HepG2 (cell line): ENCODE measurements around the gene HACD2. TPM values are rescaled to one million over a fixed set of nuclear protein-coding genes. Genes with fewer than 3 reads are reported as not detected.
A peak's percentile ranks its signal among the peaks of the same experiment; 100 is the strongest.

ENCODE experiments used
- ATAC-seq: fragments of 200-7000 bp; cut with Tn5 transposase; 3 replicates; pipeline ENCODE4 v1.9.1; 2020; ENCODE audit warnings: mild to moderate bottlenecking, moderate library complexity
- BruUV-seq: library from RNA; stranded (reverse); fragments of 400-500 nt; replicated peaks from 2 replicates; lab custom pipeline; 2021; lab: Mats Ljungman, UMichigan
- CTCF ChIA-PET: fragments of 300-600 bp; formaldehyde crosslinking; extraction: SDS; loops from one replicate; lab custom pipeline; 2021; ENCODE audit warnings: low total read pairs, inconsistent platforms, low intra/inter-chr PET ratio; lab: Yijun Ruan, JAX
- POLR2A ChIA-PET: fragments of 350-600 bp; sonication (Branson Sonifier 250); formaldehyde crosslinking; loops from one replicate; lab custom pipeline; 2020; ENCODE audit warnings: antibody characterized with exemption, inconsistent platforms; lab: Yijun Ruan, JAX
- DNase-seq: peaks from one replicate; pipeline ENCODE4 v3.0.0-alpha.2; 2015; ENCODE audit warnings: low spot score
- FAIRE-seq: peaks from 3 replicates; lab custom pipeline; 2011; peaks lifted over from hg19 to GRCh38; lab: Jason Lieb, UNC
- H2AFZ ChIP-seq: one replicate; pipeline ENCODE4 v1.6.1; 2011; ENCODE audit warnings: low read length, inconsistent platforms
- H3K27ac ChIP-seq: fragments of 300-600 bp; 3 replicates; pipeline ENCODE4 v1.8.0; 2011; ENCODE audit warnings: mixed run types, mild to moderate bottlenecking, mixed read lengths, low read length, inconsistent platforms; ENCODE audit not compliant: insufficient read depth; ENCODE audit errors: extremely low read length
- H3K27me3 ChIP-seq, 2 experiments: fragments of 200-600 bp in 1 of 2; 2 replicates in 1 of 2; 3 replicates in 1 of 2; pipeline versions ENCODE4 v1.6.0 to v1.8.0; 2011; ENCODE audit warnings: low read length in 2 of 2, mild to moderate bottlenecking in 2 of 2, moderate library complexity in 2 of 2, inconsistent platforms in 1 of 2; ENCODE audit not compliant: insufficient read depth in 2 of 2, control insufficient read depth in 1 of 2
- H3K36me3 ChIP-seq, 2 experiments: fragments of 200-600 bp in 1 of 2; replicated peaks in 1 of 2; 2 replicates in 1 of 2; 3 replicates in 1 of 2; pipeline versions ENCODE4 v1.5.1 to v1.8.0; 2011; ENCODE audit warnings: low read length in 2 of 2, inconsistent platforms in 1 of 2; ENCODE audit not compliant: insufficient read depth in 2 of 2, control insufficient read depth in 1 of 2
- H3K4me1 ChIP-seq: 2 replicates; pipeline ENCODE4 v1.5.1; 2012; ENCODE audit warnings: low read length, inconsistent platforms; ENCODE audit not compliant: insufficient read depth
- H3K4me2 ChIP-seq: 2 replicates; pipeline ENCODE4 v1.6.0; 2011; ENCODE audit warnings: low read depth, low read length, inconsistent platforms
- H3K4me3 ChIP-seq, 3 experiments: fragments of 200-600 bp in 1 of 3; sonication (generic), shearing (Covaris generic) in 1 of 3; replicated peaks in 1 of 3; 2 replicates each; pipeline ENCODE4 v1.5.1; 2011 to 2016; ENCODE audit warnings: low read length in 3 of 3, inconsistent platforms in 2 of 3, low read depth in 2 of 3, mild to moderate bottlenecking in 2 of 3, control low read depth in 1 of 3, mixed read lengths in 1 of 3; ENCODE audit not compliant: insufficient read depth in 1 of 3
- H3K79me2 ChIP-seq: one replicate; pipeline ENCODE4 v1.6.1; 2011; ENCODE audit warnings: low read length, inconsistent platforms; ENCODE audit not compliant: insufficient read depth
- H3K9ac ChIP-seq: 2 replicates; pipeline ENCODE4 v1.6.0; 2011; ENCODE audit warnings: mild to moderate bottlenecking, low read depth, low read length, inconsistent platforms; ENCODE audit not compliant: insufficient read depth
- H3K9me3 ChIP-seq: 2 replicates; pipeline ENCODE4 v1.5.1; 2012; ENCODE audit warnings: mild to moderate bottlenecking, low read length
- H4K20me1 ChIP-seq: 2 replicates; pipeline ENCODE4 v1.6.0; 2011; ENCODE audit warnings: inconsistent platforms, mild to moderate bottlenecking, low read length, moderate library complexity; ENCODE audit not compliant: insufficient read depth
- ATF1 ChIP-seq: IDR thresholded peaks from 2 replicates; pipeline ENCODE4 v1.6.1; 2016; ENCODE audit warnings: mild to moderate bottlenecking, control low read depth
- EP300 ChIP-seq, 3 experiments: sonication (generic) in 1 of 3; formaldehyde crosslinking in 1 of 3; IDR thresholded peaks; 2 replicates each; pipeline versions ENCODE4 v1.5.1 to v1.6.1; 2011 to 2020; ENCODE audit warnings: low read depth in 2 of 3, low read length in 2 of 3, borderline replicate concordance in 1 of 3, improper control_type of control experiment in 1 of 3, mild to moderate bottlenecking in 1 of 3, missing genetic modification reagents in 1 of 3, moderate library complexity in 1 of 3
- GABPA ChIP-seq, 2 experiments: IDR thresholded peaks; 2 replicates each; pipeline ENCODE4 v1.6.1; 2011 to 2016; ENCODE audit warnings: low read depth in 2 of 2, low read length in 1 of 2, missing biosample characterization in 1 of 2, missing genetic modification characterization in 1 of 2
- HNRNPK ChIP-seq: fragments of 200-400 bp; formaldehyde crosslinking; IDR thresholded peaks from 2 replicates; pipeline ENCODE4 v1.6.1; 2018; ENCODE audit warnings: low read length, low read depth, moderate library complexity, mild to moderate bottlenecking; ENCODE audit not compliant: poor library complexity, severe bottlenecking
- RBM22 ChIP-seq: fragments of 200-400 bp; formaldehyde crosslinking; optimal IDR thresholded peaks from 2 replicates; pipeline ENCODE3; 2017; ENCODE audit warnings: mild to moderate bottlenecking, low read length, moderate library complexity
- RBM39 ChIP-seq: fragments of 200-400 bp; formaldehyde crosslinking; IDR thresholded peaks from one replicate; pipeline ENCODE4 v1.6.1; 2018; ENCODE audit warnings: antibody characterized with exemption, mild to moderate bottlenecking, low read depth, low read length; ENCODE audit not compliant: poor library complexity, severe bottlenecking
- ZNF282 ChIP-seq: fragments of 450-650 bp; IDR thresholded peaks from 2 replicates; pipeline ENCODE4 v1.6.1; 2018; ENCODE audit not compliant: partially characterized antibody
- ZNF34 ChIP-seq: sonication (generic); formaldehyde crosslinking; IDR thresholded peaks from 2 replicates; pipeline ENCODE4 v1.4.0; 2020; ENCODE audit warnings: mild to moderate bottlenecking, missing genetic modification reagents, borderline replicate concordance
- ZNF615 ChIP-seq: sonication (generic); formaldehyde crosslinking; IDR thresholded peaks from 2 replicates; pipeline ENCODE4 v1.5.0; 2020; ENCODE audit warnings: mild to moderate bottlenecking, missing genetic modification reagents, borderline replicate concordance
- ZNF788 ChIP-seq: sonication (generic); formaldehyde crosslinking; IDR thresholded peaks from 2 replicates; pipeline ENCODE4 v1.5.0; 2020; ENCODE audit warnings: mild to moderate bottlenecking, missing genetic modification reagents, borderline replicate concordance
- ZNF816 ChIP-seq: sonication (generic); formaldehyde crosslinking; IDR thresholded peaks from 2 replicates; pipeline ENCODE4 v1.8.0; 2022; ENCODE audit warnings: missing genetic modification reagents, mild to moderate bottlenecking, borderline replicate concordance
- WGBS: methylation state at CpG from one replicate; pipeline ENCODE4 v1.1.6; 2017; ENCODE audit warnings: low lambda C conversion rate; 5-methylcytosine and 5-hydroxymethylcytosine counted together
- in situ Hi-C: cut with HindIII; loops from 2 replicates; pipeline ENCODE4 v1.10.0; 2017; ENCODE audit warnings: low pct_unique_long_range_greater_than_20kb; ENCODE audit not compliant: extremely low pct_ligation_motif_present
- intact Hi-C: fragments of 100-400 bp; cut with micrococcal nuclease; formaldehyde crosslinking; loops from one replicate; pipeline ENCODE4 v1.10.0; 2022; ENCODE audit not compliant: unreplicated experiment
- polyA plus RNA-seq, 8 experiments: library from polyadenylated mRNA; depleted of rRNA in 3 of 8; stranded (reverse) in 7 of 8; unstranded in 1 of 8; fragments of >200 nt; fragmentation: Illumina TruSeq in 4 of 8; extraction: Trizol in 4 of 8; gene quantifications; 2 replicates each; pipeline versions ENCODE4 v1.2.1 to v1.2.3, GENCODE V29; 2011 to 2016; ENCODE audit warnings: low read depth in 4 of 8, missing spikeins in 1 of 8, mixed read lengths in 1 of 8; ENCODE audit not compliant: insufficient read depth in 1 of 8
- total RNA-seq, 5 experiments: library from RNA; depleted of rRNA; stranded (reverse); fragments of >200 nt; fragmentation: Illumina TruSeq; extraction: Trizol; gene quantifications; 2 replicates each; pipeline ENCODE4 v1.2.3, GENCODE V29; 2016; ENCODE audit warnings: low read depth in 1 of 5
- TF ChIP-seq, protein P1 (sequence below): sonication (generic); formaldehyde crosslinking; IDR thresholded peaks from 2 replicates; pipeline ENCODE4 v1.5.1; 2020; ENCODE audit warnings: mild to moderate bottlenecking, missing genetic modification reagents, borderline replicate concordance

HACD2 gene
- total and polyA plus RNA-seq, 2 of the 13 experiments (the other 11 are each of a cell fraction or from before 2014, with no cell fraction given): 47.0 to 50.4 TPM

GRCh38 chr3:123449997-123450604 lies 134.8 kb downstream of the HACD2 start:
- ChIA-PET POLR2A (no interaction called here), CTCF (no interaction called here)
- in situ Hi-C loops: no loop called here
- Histone ChIP-seq H3K4me1 (peaks cover 20% of the 10 kb centered on the region), H3K79me2 (no peaks in the 10 kb centered on the region), H3K4me3 (peak overlapping the region in 1 of 3 experiments; percentile 73; a peak in 2 of 6 replicates), H3K4me2 (peak overlapping the region; percentile 73), H3K27me3 (peaks cover 0 to 21% of the 10 kb centered on the region in 2 experiments; a peak in 3 of 5 replicates), H3K27ac (no peak overlapping the region), H4K20me1 (no peaks in the 10 kb centered on the region), H3K9me3 (no peaks in the 10 kb centered on the region), H3K9ac (no peak overlapping the region), H3K36me3 (no peaks in the 10 kb centered on the region), H2AFZ (no peak overlapping the region)
- WGBS: 48% methylated on average over 33 of the region's 33 CpGs
- TF ChIP-seq RBM39 (no peak), HNRNPK (peak; percentile 55)
- no TSS peak for BruUV-seq
- ATAC-seq: no peak
- no peak for DNase-seq
- intact Hi-C loops: no loop called here
- FAIRE-seq: no peak

GRCh38 chr3:123449102-123449996 lies 135.5 kb downstream of the HACD2 start:
- intact Hi-C loops (no loop called here), in situ Hi-C loops (no loop called here)
- ATAC-seq: peak; percentile 55
- no peaks in the 10 kb centered on the region for H3K79me2 ChIP-seq
- ChIA-PET CTCF (no interaction called here), POLR2A (no interaction called here)
- no peak for DNase-seq
- H3K9me3 ChIP-seq: no peaks in the 10 kb centered on the region
- H2AFZ ChIP-seq: no peak overlapping the region
- H3K27me3 ChIP-seq: peaks cover 0 to 21% of the 10 kb centered on the region in 2 experiments; a peak in 3 of 5 replicates
- peak overlapping the region; percentile 73 for H3K4me2 ChIP-seq
- 0% methylated on average over 10 of the region's 114 CpGs for WGBS
- peaks cover 20% of the 10 kb centered on the region for H3K4me1 ChIP-seq
- BruUV-seq: no TSS peak
- no peaks in the 10 kb centered on the region for H3K36me3 ChIP-seq
- no peaks in the 10 kb centered on the region for H4K20me1 ChIP-seq
- peak overlapping the region; percentile 45 to 73 (median 50); a peak in 5 of 6 replicates for H3K4me3 ChIP-seq
- H3K27ac ChIP-seq: no peak overlapping the region
- no peak overlapping the region for H3K9ac ChIP-seq
- FAIRE-seq: no peak
- TF ChIP-seq ZNF615 (CRISPR knock-in tag) (no peak), GABPA (IDR thresholded peaks at IDR 0.05; ENCODE audit: low read depth, low read length) (no peak), GABPA (CRISPR knock-in tag; IDR thresholded peaks at IDR 0.05; ENCODE audit: low read depth) (no peak), RBM22 (no peak), ZNF34 (no peak), ZNF282 (no peak), ZNF816 (CRISPR knock-in tag) (no peak), EP300 (IDR thresholded peaks at IDR 0.05; ENCODE audit: low read depth in 2 of 2, low read length in 2 of 2) (no peak), EP300 (CRISPR knock-in tag; IDR thresholded peaks at IDR 0.05; ENCODE audit: borderline replicate concordance) (no peak), ZNF788 (CRISPR knock-in tag) (no peak), ATF1 (no peak)
- TF ChIP-seq, protein P1, sequence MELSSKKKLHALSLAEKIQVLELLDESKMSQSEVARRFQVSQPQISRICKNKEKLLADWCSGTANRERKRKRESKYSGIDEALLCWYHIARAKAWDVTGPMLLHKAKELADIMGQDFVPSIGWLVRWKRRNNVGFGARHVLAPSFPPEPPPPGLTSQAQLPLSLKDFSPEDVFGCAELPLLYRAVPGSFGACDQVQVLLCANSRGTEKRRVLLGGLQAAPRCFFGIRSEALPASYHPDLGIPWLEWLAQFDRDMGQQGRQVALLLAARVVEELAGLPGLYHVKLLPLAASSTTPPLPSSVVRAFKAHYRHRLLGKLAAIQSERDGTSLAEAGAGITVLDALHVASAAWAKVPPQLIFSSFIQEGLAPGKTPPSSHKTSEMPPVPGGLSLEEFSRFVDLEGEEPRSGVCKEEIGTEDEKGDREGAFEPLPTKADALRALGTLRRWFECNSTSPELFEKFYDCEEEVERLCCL (CRISPR knock-in tag): no peak
